Measurements from ENCODE around the gene NDST1.

DNA sequence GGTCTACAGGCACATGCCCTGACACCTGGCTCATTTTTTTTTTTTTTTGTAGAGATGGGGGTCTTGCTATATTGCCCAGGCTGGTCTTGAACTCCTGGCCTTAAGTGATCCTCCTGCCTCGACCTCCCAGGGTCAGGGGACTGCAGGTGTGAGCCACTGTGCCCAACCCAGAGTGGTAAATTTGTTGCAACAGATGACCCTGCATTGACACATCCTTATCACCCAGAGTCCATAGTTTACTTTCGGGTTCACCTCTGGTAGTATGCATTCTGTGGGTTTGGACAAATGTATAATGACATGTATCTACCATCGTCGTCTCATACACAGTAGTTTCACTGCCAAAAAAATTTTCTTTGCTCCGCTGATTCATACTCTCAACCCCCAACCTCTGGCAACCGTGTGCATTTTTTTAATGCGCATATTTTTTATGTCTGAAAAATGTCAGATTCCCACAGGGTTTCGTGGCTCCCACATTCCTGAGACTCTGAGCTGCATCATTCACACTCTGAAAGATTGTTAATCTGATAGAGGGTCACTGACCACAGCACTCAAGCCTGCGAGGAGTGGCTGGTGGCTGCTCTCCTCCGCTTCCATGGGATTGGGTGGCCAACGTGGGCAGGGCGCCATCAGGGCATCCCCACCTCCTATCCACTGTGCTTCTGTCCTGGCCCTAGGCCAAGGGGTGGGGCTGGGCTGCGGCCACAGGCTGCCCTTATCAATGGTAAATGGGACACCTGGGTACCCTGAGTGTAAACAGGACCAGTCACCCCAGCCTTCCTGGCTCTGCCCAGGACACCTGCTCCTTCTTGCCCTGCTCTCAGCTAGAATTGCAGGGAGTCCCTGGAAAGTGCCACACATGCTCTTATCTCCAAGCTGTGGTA is 9.6 kb downstream of the NDST1 start:
- TF ChIP-seq, protein P1, sequence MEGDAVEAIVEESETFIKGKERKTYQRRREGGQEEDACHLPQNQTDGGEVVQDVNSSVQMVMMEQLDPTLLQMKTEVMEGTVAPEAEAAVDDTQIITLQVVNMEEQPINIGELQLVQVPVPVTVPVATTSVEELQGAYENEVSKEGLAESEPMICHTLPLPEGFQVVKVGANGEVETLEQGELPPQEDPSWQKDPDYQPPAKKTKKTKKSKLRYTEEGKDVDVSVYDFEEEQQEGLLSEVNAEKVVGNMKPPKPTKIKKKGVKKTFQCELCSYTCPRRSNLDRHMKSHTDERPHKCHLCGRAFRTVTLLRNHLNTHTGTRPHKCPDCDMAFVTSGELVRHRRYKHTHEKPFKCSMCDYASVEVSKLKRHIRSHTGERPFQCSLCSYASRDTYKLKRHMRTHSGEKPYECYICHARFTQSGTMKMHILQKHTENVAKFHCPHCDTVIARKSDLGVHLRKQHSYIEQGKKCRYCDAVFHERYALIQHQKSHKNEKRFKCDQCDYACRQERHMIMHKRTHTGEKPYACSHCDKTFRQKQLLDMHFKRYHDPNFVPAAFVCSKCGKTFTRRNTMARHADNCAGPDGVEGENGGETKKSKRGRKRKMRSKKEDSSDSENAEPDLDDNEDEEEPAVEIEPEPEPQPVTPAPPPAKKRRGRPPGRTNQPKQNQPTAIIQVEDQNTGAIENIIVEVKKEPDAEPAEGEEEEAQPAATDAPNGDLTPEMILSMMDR (conservative IDR thresholded peaks at IDR 0.05; ENCODE audit: low read length): no peak
- TF ChIP-seq EZH2phosphoT487 (IDR thresholded peaks at IDR 0.05; ENCODE audit: borderline replicate concordance, low read depth, low read length): no peak
